ENCODE data around the gene SEC63.

The SEC63 gene

GRCh38 chr6:107847844-107848802 lies 109.9 kb downstream of the SEC63 start:
- H3K4me3 ChIP-seq (ENCODE audit: low read length): peak overlapping the region; percentile 61
- no peak for DNase-seq (ENCODE audit: low read depth)
- TF ChIP-seq CTCF (conservative IDR thresholded peaks at IDR 0.05; ENCODE audit: low read depth, low read length): peak; percentile 87

- H3K4me3 ChIP-seq (ENCODE audit: low read length): no peak overlapping the region
- DNase-seq (ENCODE audit: low read depth): no peak
- TF ChIP-seq CTCF (conservative IDR thresholded peaks at IDR 0.05; ENCODE audit: low read depth, low read length): no peak
Measured at GRCh38 chr6:107846262-107846795, 111.7 kb downstream of the SEC63 start.

- TF ChIP-seq CTCF (conservative IDR thresholded peaks at IDR 0.05; ENCODE audit: low read depth, low read length): no peak
- no peak for DNase-seq (ENCODE audit: low read depth)
- no peak overlapping the region for H3K4me3 ChIP-seq (ENCODE audit: low read length)
Measured at GRCh38 chr6:107845777-107846176, 112.2 kb downstream of the SEC63 start.

GRCh38 chr6:107843400-107843799 lies 114.6 kb downstream of the SEC63 start:
- no peak for DNase-seq (ENCODE audit: low read depth)
- H3K4me3 ChIP-seq (ENCODE audit: low read length): no peak overlapping the region
- no peak for TF ChIP-seq CTCF (conservative IDR thresholded peaks at IDR 0.05; ENCODE audit: low read depth, low read length)

GRCh38 chr6:107841275-107841670 lies 116.7 kb downstream of the SEC63 start:
- no peak for DNase-seq (ENCODE audit: low read depth)
- no peak overlapping the region for H3K4me3 ChIP-seq (ENCODE audit: low read length)
- no peak for TF ChIP-seq CTCF (conservative IDR thresholded peaks at IDR 0.05; ENCODE audit: low read depth, low read length)

GRCh38 chr6:107840636-107841274 lies 117.3 kb downstream of the SEC63 start:
- TF ChIP-seq CTCF (conservative IDR thresholded peaks at IDR 0.05; ENCODE audit: low read depth, low read length): no peak
- no peak overlapping the region for H3K4me3 ChIP-seq (ENCODE audit: low read length)
- no peak for DNase-seq (ENCODE audit: low read depth)
